Measurements from ENCODE around the gene OSBPL5.

- TF ChIP-seq CTCF (IDR thresholded peaks at IDR 0.05), result no peak
- no peak for TF ChIP-seq ZFX (IDR thresholded peaks at IDR 0.05; ENCODE audit: borderline replicate concordance)
These were observed 113.7 kb downstream of the OSBPL5 start for GRCh38 chr11:3051196-3052108.
